ENCODE results near the gene SLCO4A1. TPM values are rescaled to one million over a fixed set of nuclear protein-coding genes. Genes with fewer than 3 reads are reported as not detected.

The SLCO4A1 gene
- total RNA-seq, 1 donor from 2014 or later = 59.2 TPM

DNA sequence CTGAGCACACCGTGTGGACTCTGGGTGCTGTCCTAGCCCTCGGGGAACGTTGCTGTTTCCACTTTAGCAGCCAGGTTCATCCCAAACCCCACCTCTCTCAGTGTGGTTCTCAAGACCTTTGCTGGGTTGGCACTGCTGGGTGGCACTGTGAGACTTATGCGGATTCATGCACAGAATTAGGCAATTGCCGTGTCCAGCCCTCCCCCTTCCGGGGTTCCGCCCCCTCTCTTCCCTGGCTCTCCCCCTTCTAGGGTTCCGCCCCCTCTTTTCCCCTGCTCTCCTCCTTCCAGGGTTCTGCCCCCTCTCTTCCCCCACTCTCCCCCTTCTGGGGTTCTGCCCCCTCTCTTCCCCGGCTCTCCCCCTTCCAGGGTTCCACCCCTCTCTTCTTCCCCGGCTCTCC, 39.8 kb upstream of the SLCO4A1 start:
- Mint-ChIP-seq H3K4me1 (ENCODE audit: low read depth) (peaks cover 39% of the 10 kb centered on the region), H3K27me3 (ENCODE audit: low read depth) (peaks cover 15% of the 10 kb centered on the region), H3K4me3 (ENCODE audit: low read depth) (peak overlapping the region; percentile 66), H3K27ac (peak overlapping the region; percentile 56), H3K36me3 (ENCODE audit: low read depth) (no peaks in the 10 kb centered on the region), H3K9me3 (no peaks in the 10 kb centered on the region)
- intact Hi-C loops (cut with micrococcal nuclease) = loop anchor here (2.0 to 5.0 kb wide), 4 partner anchors 16 to 300 kb away; partner anchors contain the start of genes ADRM1 and SLCO4A1
- DNase-seq (ENCODE audit: low spot score) = peak; percentile 23

DNA sequence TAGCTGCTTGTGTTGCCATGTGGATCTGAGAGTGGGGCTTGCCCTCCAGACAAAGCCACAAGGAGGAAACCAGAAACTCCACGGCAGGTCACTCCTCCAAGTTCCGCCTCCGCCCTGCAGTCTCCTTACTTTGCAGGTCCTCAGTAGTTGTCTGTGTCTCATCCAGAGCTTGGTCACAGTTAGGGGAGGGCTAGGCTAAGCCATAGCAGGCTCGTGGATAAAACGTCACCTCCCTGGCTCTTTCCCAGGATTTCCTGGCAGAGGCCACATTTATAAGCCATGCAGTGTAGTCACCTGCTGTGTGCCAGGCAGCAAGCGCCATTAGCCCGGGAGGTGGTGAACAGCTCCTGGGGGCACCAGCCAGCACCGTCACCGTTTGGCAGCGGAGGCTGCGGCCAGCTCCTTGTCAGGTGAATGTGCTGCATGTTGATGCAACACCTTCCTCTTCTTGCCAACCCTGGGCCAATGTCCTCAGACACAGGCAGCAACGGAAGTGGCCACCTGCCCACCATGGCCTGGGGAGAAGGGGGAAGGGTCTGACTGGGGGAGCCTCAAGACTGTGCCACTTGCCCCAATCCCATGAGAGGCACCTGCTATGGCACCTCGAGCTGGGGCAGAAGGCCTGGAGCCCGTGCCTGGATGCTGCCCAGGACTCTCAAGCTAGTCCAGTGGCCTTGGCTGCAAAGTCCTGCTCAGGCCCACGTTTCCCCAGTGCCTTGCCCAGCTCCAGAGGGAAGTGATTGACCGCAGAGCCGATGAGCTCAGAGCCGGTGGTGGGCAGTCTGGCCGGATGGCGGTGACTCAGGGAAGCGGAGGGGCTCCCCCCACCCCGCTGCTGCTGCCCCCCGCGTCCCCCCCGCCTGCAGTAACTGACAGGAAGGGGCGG, 39.0 kb upstream of the SLCO4A1 start:
- peak; percentile 34 for DNase-seq (ENCODE audit: low spot score)
- H3K4me1 Mint-ChIP-seq (ENCODE audit: low read depth) = peaks cover 37% of the 10 kb centered on the region
- H3K4me3 Mint-ChIP-seq (ENCODE audit: low read depth) = peak overlapping the region; percentile 66
- H3K27me3 Mint-ChIP-seq (ENCODE audit: low read depth) = peaks cover 8% of the 10 kb centered on the region
- H3K27ac Mint-ChIP-seq = peak overlapping the region; percentile 56
- no peaks in the 10 kb centered on the region for H3K9me3 Mint-ChIP-seq
- intact Hi-C loops (cut with micrococcal nuclease) = loop anchor here (1.0 to 5.0 kb wide), 5 partner anchors 16 to 300 kb away; partner anchors contain the start of genes ADRM1 and SLCO4A1
- no peaks in the 10 kb centered on the region for H3K36me3 Mint-ChIP-seq (ENCODE audit: low read depth)

DNA sequence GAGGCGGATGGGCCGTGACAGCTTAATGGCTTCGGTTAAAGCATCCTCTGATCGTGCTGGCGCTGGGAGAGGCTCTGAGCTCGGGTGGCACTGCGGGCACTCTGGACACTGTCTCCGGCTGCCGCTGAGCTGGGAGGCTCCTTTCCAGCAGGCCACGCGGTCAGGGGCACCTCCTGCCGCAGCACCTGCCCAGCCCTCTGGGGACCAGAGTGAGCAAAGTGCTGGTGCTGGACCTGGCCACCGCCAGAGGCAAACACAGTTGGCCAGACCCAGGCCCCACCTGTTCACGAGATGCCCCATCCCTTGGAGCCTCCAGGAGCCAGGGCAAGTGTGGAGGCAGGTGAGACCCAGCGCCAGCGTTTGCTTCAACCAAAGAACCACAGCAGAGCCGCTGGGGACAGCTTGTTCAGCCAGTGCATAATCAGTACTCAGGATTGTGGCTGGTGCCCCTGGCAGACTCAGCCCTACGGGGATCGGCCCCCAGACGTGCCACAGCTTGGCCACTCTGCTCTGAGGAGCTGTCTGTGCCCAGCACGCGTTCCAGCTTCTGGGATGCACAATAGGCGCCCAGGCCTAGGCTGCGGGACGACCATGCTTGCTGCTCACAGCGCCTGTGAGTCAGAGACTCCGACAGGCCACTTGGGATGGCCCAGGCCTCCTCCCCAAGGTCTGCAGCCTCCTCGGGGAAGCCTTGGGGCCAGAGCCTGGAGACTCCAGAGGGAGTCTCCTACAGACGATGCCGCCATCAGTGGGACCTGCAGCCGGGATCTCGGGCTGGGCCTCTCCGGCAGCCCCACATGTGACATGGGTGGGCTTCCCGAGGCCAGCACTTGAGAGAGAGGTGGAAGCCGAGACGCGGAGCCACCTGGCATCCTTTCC, 38.2 kb upstream of the SLCO4A1 start:
- intact Hi-C loops (cut with micrococcal nuclease) = loop anchor here (1.0 to 5.0 kb wide), 5 partner anchors 15 to 301 kb away; partner anchors contain the start of genes ADRM1 and SLCO4A1
- Mint-ChIP-seq H3K36me3 (ENCODE audit: low read depth) (no peaks in the 10 kb centered on the region), H3K27ac (peak overlapping the region; percentile 22), H3K27me3 (ENCODE audit: low read depth) (peaks cover 8% of the 10 kb centered on the region), H3K9me3 (no peaks in the 10 kb centered on the region), H3K4me3 (ENCODE audit: low read depth) (peak overlapping the region; percentile 17), H3K4me1 (ENCODE audit: low read depth) (peaks cover 30% of the 10 kb centered on the region)
- no peak for DNase-seq (ENCODE audit: low spot score)

DNA sequence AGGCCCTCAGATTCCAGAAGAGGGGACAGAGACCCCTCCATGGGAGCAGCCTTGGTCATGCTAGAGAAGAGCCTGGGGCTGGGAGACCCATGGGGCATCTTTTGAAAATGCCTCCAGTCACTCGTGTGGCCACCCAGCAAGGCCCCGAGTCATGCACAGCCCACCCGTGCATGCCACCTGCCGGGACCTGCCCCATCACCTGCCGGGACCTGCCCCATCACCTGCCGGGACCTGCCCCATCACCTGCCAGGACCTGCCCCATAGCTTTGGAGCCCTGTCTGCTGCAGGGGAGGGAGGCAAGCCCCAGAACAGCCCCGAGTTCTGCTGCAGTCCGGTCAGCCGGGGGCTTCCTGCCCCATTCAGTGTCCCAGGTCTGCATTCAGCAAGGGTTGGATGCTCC, 37.5 kb upstream of the SLCO4A1 start:
- DNase-seq (ENCODE audit: low spot score) = no peak
- H3K27me3 Mint-ChIP-seq (ENCODE audit: low read depth) = peaks cover 8% of the 10 kb centered on the region
- peaks cover 29% of the 10 kb centered on the region for H3K4me1 Mint-ChIP-seq (ENCODE audit: low read depth)
- H3K27ac Mint-ChIP-seq = no peak overlapping the region
- H3K4me3 Mint-ChIP-seq (ENCODE audit: low read depth) = no peak overlapping the region
- no peaks in the 10 kb centered on the region for H3K9me3 Mint-ChIP-seq
- no peaks in the 10 kb centered on the region for H3K36me3 Mint-ChIP-seq (ENCODE audit: low read depth)
- intact Hi-C loops (cut with micrococcal nuclease) = loop anchor here (5.0 kb wide), 2 partner anchors 38 to 102 kb away; partner anchors contain the start of gene SLCO4A1

DNA sequence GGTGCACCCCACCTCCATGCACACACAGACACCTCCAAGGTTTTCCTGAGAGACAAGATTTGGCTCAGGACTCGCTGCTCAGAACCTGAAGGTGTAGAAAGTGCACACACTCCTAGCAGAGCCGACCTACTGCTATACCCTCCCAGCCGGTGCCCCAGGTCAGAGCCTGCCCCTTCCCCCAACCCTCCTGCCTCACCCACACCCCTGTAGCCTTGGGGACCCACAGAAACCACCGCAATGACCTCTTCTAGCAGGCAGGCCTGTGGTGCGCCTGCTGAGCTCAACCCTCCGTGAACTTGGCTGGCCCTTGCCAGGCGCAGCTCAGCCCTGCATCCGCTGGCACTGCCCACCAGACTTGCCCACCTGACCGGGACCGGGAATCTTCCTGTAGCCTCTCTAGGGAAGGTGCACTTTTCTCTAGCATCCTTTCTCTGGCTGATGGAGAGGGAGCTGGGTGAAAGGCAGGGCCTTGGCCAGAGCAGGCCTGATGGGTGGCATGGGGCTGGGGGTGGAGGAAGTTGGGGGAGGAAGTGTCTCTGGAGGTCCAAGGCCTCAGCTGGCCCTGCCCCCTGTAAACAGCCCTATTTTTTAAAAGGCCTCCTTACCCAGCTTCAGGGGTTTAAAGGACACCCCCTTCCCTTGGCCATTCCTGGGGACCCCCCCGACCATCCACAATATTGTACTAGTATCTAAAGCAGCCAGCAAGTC, 36.9 kb upstream of the SLCO4A1 start:
- H3K27me3 Mint-ChIP-seq (ENCODE audit: low read depth) = peaks cover 8% of the 10 kb centered on the region
- H3K4me3 Mint-ChIP-seq (ENCODE audit: low read depth) = no peak overlapping the region
- intact Hi-C loops (cut with micrococcal nuclease) = no loop called here
- peaks cover under 1% of the 10 kb centered on the region for H3K9me3 Mint-ChIP-seq
- no peak overlapping the region for H3K27ac Mint-ChIP-seq
- H3K36me3 Mint-ChIP-seq (ENCODE audit: low read depth) = no peaks in the 10 kb centered on the region
- DNase-seq (ENCODE audit: low spot score) = no peak
- peaks cover 28% of the 10 kb centered on the region for H3K4me1 Mint-ChIP-seq (ENCODE audit: low read depth)

DNA sequence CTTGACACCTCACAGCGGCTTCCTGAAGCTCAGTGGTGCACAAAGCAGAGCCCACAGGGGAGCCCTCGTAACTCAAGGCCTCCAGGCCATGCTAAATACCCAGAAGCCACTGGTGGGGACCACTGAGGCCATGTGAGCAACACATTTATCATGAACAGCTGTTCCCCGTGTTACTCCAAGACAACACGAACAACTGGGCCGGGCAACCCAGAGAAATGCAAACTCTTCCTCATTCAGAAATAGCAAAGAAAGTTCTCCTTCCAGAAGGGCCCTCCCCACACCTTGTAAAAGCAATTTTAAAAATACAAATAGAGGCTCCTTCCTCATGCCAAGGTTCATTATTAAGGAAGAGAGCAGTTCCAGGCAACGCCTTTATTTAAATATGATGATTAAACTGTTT, 36.3 kb upstream of the SLCO4A1 start:
- intact Hi-C loops (cut with micrococcal nuclease) = no loop called here
- peaks cover 5% of the 10 kb centered on the region for H3K9me3 Mint-ChIP-seq
- no peak for DNase-seq (ENCODE audit: low spot score)
- peaks cover 25% of the 10 kb centered on the region for H3K4me1 Mint-ChIP-seq (ENCODE audit: low read depth)
- H3K27ac Mint-ChIP-seq = no peak overlapping the region
- H3K36me3 Mint-ChIP-seq (ENCODE audit: low read depth) = no peaks in the 10 kb centered on the region
- peaks cover 10% of the 10 kb centered on the region for H3K27me3 Mint-ChIP-seq (ENCODE audit: low read depth)
- no peak overlapping the region for H3K4me3 Mint-ChIP-seq (ENCODE audit: low read depth)

DNA sequence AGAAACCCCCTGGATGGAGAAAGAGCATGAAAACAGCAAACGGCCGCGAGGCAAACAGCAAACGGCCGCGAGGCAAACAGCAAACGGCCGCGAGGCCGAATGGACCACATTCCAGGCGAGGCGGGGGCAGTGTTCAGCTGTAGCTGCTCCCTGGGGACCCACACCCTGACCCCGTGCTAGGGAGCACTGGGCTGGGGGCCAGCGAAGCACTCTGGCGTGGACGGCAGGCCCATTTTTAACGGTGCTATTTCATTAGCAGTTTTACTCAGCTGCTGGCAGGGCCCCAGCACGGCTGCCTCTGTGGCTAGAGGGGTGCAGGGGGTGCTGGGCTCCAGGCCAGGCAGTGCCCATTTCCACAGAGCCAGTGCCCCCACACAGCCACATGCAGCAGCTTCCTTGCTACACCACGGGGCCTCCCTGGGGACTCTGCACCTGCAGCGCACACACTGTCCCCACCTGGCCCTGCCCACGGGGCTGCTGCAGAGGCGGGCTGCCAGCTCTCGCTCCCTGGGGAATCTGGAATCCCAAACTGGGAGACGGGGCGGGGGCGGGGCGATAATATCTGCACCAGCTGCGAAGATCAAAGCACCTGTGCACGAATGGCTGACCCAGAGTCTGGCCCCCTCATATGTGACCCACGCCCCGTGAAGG, 35.6 kb upstream of the SLCO4A1 start:
- Mint-ChIP-seq H3K4me3 (ENCODE audit: low read depth) (no peak overlapping the region), H3K4me1 (ENCODE audit: low read depth) (peaks cover 23% of the 10 kb centered on the region), H3K27me3 (ENCODE audit: low read depth) (peaks cover 10% of the 10 kb centered on the region), H3K9me3 (peaks cover 5% of the 10 kb centered on the region), H3K27ac (no peak overlapping the region), H3K36me3 (ENCODE audit: low read depth) (no peaks in the 10 kb centered on the region)
- DNase-seq (ENCODE audit: low spot score) = no peak
- intact Hi-C loops (cut with micrococcal nuclease) = no loop called here

DNA sequence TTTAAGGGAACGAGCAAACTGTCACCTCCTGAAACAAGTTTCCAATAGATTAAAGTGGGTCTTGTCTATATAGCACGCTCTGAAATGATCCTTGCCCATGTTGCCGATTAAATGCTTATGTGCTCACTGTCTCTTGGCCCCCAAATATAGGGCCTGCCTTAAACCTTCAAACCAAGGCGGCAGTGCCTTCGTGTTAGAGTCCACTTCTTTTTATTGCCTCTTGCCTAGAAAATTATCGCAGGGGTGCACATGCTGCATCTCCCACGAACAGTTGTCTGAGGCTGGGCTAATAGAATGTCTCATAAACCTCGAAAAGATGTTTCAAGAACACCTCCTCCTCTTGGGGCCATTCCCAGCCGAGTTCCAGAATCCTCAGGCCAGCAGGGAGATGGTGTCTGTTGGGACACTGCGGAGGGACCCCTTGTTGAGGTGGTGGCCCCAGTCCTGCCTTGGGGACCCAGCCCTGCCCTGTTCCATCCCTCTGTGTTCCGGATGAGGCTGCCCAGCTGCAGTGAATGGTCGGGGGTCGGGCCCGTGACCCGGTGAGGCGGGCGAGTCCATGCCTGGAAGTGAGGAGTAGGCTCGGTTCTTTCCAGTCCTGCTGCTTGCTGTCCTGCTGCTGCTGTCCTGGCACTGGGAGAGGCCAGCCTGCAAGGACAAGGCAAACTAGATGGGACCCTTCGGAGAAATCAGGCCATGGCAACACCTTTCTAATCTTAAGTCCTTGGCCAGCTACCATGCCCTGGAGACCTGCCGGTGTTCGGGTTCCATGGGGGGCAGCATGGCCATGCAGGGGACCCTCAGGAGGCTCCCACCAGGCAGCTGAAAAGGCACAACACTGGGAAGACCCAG, 34.7 kb upstream of the SLCO4A1 start:
- H3K27ac Mint-ChIP-seq = no peak overlapping the region
- H3K9me3 Mint-ChIP-seq = peaks cover 5% of the 10 kb centered on the region
- peaks cover 15% of the 10 kb centered on the region for H3K4me1 Mint-ChIP-seq (ENCODE audit: low read depth)
- H3K4me3 Mint-ChIP-seq (ENCODE audit: low read depth) = no peak overlapping the region
- no peak for DNase-seq (ENCODE audit: low spot score)
- intact Hi-C loops (cut with micrococcal nuclease) = no loop called here
- H3K36me3 Mint-ChIP-seq (ENCODE audit: low read depth) = no peaks in the 10 kb centered on the region
- peaks cover 7% of the 10 kb centered on the region for H3K27me3 Mint-ChIP-seq (ENCODE audit: low read depth)

DNA sequence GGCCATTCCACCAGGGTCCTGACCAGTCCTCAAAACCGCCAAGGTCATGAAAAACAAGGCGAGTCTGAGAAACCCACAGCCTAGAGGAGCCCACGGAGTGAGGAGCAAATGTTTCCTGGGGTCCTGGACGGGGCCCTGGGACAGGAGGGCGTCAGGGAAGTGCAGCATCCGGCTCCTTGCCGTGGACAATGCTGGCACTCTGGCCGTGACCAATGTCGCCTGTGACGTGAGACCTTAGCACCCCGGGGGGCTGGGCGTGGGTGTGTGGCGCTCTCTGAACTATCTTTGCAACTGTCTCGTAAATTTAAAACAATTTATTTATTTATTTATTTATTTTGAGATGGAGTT, 34.1 kb upstream of the SLCO4A1 start:
- Mint-ChIP-seq H3K9me3 (peaks cover 5% of the 10 kb centered on the region), H3K4me1 (ENCODE audit: low read depth) (peaks cover 10% of the 10 kb centered on the region), H3K27ac (no peak overlapping the region), H3K27me3 (ENCODE audit: low read depth) (peaks cover 10% of the 10 kb centered on the region), H3K4me3 (ENCODE audit: low read depth) (no peak overlapping the region), H3K36me3 (ENCODE audit: low read depth) (no peaks in the 10 kb centered on the region)
- no peak for DNase-seq (ENCODE audit: low spot score)
- intact Hi-C loops (cut with micrococcal nuclease) = no loop called here

DNA sequence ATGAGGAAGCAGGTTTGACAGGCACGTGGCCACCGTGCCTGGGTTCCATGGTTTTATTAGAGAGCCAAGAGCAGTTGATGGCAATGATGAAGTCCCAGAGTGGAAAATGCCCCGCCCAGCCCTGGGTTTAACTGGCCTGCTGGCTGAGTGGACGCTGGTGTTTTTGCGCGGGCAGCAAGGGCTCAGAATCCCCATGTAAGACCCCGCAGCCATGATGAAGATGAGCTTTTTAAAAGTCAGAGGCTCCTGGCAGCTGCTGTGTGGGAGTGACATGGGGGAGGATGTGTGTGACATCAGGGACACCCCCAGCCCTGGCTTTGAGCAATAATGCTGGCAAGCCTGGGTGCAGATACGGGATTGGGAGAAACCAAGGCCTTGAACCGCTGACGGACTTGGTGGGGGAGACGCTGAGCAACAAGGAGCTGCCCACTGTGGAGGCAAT, 33.0 kb upstream of the SLCO4A1 start:
- Mint-ChIP-seq H3K36me3 (ENCODE audit: low read depth) (no peaks in the 10 kb centered on the region), H3K4me1 (ENCODE audit: low read depth) (peaks cover 6% of the 10 kb centered on the region), H3K27me3 (ENCODE audit: low read depth) (peaks cover 16% of the 10 kb centered on the region), H3K4me3 (ENCODE audit: low read depth) (no peak overlapping the region), H3K9me3 (peaks cover 5% of the 10 kb centered on the region), H3K27ac (no peak overlapping the region)
- intact Hi-C loops (cut with micrococcal nuclease) = no loop called here
- no peak for DNase-seq (ENCODE audit: low spot score)
